HTERT RPE-1 (cell line): ENCODE measurements around the gene SPAST.
"Not testable (repeated sequence)": the region's sequence is repeated elsewhere in the genome, so short reads cannot be mapped to it uniquely, and the experiment has no call there.

Source experiments
- in situ Hi-C: fragments of 300-500 bp; cut with MboI; formaldehyde crosslinking; loops from 4 replicates; pipeline ENCODE4 v1.14.3; 2020; ENCODE audit warnings: low sequenced_read_pairs

SPAST gene

GRCh38 chr2:32124660-32125059 lies 61.3 kb downstream of the SPAST start:
- in situ Hi-C loops = no loop called here

DNA sequence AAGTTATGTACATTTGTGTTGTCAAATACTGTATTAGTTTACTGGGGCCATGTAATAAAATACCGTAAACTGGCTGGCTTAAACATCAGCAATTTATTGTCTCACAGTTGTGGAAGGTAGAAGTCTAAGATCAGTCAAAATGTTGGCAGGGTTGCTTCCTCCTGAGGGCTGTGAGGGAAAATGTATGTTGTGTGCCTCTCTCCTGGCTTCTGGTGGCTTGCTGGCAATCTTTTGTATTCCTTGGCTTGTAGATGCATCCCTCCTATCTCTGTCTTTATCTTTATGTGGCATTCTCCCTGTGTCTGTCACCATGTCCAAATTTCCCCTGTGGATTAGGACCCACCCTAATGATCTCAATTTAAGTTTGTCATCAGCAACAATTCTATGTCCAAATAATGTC lies 65.3 kb downstream of the SPAST start:
- in situ Hi-C loops = no loop called here

GRCh38 chr2:32129086-32129485 lies 65.7 kb downstream of the SPAST start:
- in situ Hi-C loops = no loop called here

- in situ Hi-C loops = no loop called here
Observed at GRCh38 chr2:32135409-32135808, 72.1 kb downstream of the SPAST start.

- in situ Hi-C loops = no loop called here
Observed at GRCh38 chr2:32136097-32136496, 72.7 kb downstream of the SPAST start.

DNA sequence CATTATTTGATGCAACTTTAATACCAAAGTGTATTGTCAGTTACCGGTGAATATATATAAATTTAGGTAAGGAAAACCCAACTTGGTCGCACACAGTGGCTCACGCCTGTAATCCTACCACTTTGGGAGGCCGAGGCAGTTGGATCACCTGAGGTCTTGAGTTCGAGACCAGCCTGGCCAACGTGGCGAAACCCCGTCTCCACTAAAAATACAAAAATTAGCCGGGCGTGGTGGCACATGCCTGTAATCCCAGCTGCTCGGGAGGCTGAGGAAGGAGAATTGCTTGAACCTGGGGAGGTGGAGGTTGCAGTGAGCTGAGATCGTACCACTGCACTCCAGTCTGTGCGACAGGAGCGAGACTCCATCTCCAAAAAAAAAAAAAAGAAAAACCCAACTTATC lies 88.2 kb downstream of the SPAST start:
- in situ Hi-C loops = not testable (repeated sequence)

DNA sequence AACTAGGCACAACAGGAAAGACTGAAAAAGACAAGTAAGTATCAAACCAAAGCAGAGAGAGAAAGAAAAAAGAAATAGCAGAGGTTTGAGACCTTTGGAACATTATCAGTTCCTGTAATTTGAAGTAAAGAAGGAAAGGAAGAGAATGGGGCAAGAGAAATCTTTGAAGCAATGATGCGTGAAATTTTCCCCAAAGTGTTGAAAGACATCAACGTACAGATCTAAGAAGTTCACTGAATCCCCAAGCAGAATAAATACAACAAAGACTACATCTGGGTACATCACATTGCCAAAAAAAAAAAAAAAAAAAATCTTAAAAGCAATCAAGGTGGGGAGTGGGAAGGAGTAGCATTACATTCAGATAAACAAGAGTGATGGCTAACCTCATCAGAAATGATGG lies 96.3 kb downstream of the SPAST start:
- in situ Hi-C loops = no loop called here

DNA sequence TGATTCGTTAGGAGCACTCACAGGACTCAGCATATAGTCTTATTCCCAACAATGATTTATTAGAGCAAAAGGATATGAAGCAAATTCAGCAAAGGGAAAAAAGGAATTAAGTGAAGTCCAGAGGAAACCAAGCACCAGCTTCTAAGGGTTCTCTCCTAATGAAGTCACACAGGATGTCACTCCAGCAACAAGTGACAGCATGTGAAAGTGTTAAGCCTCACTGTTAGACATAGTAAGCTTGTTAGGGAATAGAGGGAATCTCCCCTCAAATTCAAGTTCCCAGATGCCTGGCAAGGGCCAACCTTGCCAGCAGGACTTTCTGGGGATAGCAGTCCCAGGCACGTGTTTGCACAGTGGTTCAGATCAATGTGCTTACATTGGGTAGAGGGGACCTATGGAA lies 97.9 kb downstream of the SPAST start:
- in situ Hi-C loops = no loop called here

- in situ Hi-C loops = not testable (repeated sequence)
Observed at GRCh38 chr2:32164254-32164653, 100.9 kb downstream of the SPAST start.

DNA sequence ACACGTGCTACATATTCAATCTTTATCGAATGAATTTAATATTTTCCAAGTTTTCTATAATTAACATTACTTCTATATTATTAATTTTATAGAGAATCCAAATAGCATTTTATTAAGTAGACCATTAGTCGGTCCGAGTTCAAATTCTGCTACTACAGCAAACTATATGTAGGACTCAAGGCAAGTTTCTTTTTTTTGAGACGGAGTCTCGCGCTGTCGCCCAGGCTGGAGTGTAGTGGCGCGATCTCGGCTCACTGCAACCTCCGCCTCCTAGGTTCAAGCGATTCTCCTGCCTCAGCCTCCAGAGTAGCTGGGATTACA lies 101.6 kb downstream of the SPAST start:
- in situ Hi-C loops = not testable (repeated sequence)

GRCh38 chr2:32166115-32166574 lies 102.8 kb downstream of the SPAST start:
- in situ Hi-C loops = no loop called here

DNA sequence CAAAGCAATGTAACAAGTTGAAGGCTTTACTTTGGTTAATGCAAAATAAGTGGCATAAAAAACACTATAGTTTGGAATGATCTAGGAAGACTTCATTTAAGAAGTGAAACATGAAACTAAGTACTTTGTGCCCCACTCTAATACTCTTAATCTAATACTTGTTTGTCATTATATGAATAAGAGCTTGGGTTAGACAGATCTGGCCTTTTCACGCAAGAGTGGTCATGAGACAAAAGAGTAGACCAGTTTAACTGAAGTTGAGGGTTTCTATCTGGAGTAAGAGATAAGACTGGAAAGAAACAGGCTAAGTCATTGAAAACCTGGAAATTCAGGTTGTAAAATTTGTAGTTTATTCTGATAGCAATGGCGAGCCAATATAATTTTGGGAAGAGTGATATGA lies 105.2 kb downstream of the SPAST start:
- in situ Hi-C loops = no loop called here

DNA sequence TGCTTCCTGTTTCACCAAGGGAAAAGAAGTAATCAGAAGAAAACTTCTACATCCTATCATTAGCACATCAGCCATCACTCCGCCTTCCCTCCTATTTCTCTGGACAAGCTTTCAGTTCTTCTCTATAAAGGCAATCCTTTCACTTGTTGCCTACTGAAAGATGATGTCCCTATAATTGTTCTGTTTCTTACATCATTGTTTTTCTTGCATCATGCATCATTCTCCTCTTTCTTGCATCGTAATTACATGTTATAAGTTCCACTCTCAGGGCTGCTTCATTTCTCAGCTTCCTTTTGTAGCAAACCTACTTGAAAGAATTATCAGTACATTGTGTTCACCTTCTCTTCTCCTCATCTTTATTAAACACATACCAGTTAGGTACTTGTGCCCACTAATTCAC lies 109.5 kb downstream of the SPAST start:
- in situ Hi-C loops = no loop called here

DNA sequence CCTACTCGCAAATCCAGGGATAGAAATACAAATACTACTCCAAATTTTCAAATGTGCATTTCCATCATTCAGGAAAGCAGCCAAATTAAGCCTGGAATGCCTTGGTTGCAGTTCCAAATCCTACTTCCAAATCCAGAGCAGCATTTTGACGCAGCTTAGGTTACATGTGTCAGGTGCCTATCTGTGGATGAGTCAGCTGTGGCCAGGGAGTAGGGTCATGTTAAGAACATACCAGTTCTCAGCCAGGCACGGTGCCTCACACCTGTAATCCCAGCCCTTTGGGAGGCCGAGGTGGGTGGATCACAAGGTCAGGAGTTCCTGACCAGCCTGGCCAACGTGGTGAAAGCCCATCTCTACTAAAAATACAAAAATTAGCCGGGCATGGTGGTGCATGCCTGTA lies 119.3 kb downstream of the SPAST start:
- in situ Hi-C loops = no loop called here

DNA sequence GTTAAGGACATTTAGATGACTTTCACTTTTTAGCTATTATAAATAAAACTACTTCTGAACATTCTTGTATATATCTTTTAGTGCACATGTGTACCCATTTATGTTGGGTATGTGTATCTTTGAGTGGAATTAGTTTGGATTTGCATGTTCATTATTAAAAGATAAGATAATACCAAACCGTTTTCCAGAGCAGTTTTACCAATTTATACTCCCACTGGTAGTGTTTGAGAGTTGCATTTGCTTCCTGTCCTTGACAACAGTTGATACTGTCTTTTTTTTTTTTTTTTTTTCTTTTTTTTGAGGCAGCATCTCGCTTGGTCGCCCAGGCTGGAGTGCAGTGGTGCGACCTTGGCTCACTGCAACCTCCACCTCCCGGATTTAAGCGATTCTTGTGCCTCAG lies 125.7 kb downstream of the SPAST start:
- in situ Hi-C loops = no loop called here

- in situ Hi-C loops = no loop called here
Observed at GRCh38 chr2:32192418-32192817, 129.1 kb downstream of the SPAST start.

DNA sequence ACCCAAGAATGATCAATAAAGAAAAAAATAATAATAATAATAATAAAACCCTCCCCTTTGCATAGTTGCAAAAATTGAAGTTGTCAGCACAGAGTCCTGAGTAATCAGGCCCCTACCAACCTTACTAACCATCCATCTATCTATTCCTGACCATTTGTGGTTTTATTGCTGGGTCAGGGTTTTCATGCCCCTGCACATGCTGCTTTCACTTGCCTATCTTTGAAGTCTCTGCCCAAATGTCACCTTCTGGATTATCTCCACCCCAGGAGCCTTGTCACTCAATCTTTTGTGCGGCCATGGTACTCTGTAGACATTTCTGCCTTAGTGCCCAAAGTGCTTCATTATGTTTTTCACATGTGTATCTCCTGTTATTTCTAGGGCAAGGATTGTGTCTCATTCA lies 137.5 kb downstream of the SPAST start:
- in situ Hi-C loops = no loop called here

DNA sequence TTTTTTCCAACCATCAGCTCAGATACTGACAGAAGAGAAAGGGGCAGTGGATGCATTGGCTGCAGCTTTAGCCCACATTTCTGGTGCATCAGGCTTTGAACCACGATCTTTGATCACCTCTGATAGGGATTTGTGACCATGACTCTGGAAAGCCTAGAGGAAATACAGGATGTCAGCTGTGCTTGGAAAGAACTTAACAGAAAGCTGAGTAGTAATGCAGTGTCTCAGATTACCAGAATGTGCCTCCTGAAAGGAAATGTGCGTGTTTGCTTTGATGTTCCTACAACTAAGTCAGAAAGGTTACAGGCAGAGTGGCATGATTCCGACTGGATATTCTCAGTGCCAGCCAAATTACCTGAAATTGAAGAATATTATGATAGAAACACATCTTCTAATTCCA lies 140.1 kb downstream of the SPAST start:
- in situ Hi-C loops = not testable (repeated sequence)
